IMR-90 (cell line): ENCODE data around the gene RPL10A. TPM values are rescaled to one million over a fixed set of nuclear protein-coding genes. Genes with fewer than 3 reads are reported as not detected.

ENCODE experiments used
- ATAC-seq: fragments of 200-7000 bp; cut with Tn5 transposase; 2 replicates; pipeline ENCODE4 v1.9.1; 2020; ENCODE audit warnings: low read depth, mild to moderate bottlenecking, moderate library complexity
- BruUV-seq: library from RNA; stranded (reverse); fragments of 400-500 nt; replicated peaks from 2 replicates; lab custom pipeline; 2021; lab: Mats Ljungman, UMichigan
- CTCF ChIA-PET: fragments of 300-600 bp; formaldehyde crosslinking; extraction: SDS; loops from one replicate; lab custom pipeline; 2021; ENCODE audit warnings: antibody characterized with exemption; lab: Yijun Ruan, JAX
- POLR2A ChIA-PET: fragments of 300-600 bp; sonication (Branson Sonifier 250); formaldehyde crosslinking; loops from one replicate; lab custom pipeline; 2022; ENCODE audit warnings: antibody characterized with exemption; ENCODE audit not compliant: unreplicated experiment; lab: Charles Lee
- DNase-seq: peaks from one replicate; pipeline ENCODE4 v3.0.0; 2013
- H2AFZ ChIP-seq: replicated peaks from 2 replicates; pipeline ENCODE3; 2013; ENCODE audit warnings: low read length, mild to moderate bottlenecking; ENCODE audit not compliant: poor library complexity
- H2AK5ac ChIP-seq: 2 replicates; pipeline ENCODE4 v1.6.1; 2013; ENCODE audit warnings: low read depth, low read length, inconsistent platforms
- H2AK9ac ChIP-seq: replicated peaks from 2 replicates; pipeline ENCODE3; 2013; ENCODE audit warnings: mild to moderate bottlenecking, low read depth, low read length, moderate library complexity; ENCODE audit not compliant: poor library complexity
- H2BK120ac ChIP-seq: 2 replicates; pipeline ENCODE4 v1.6.1; 2013; ENCODE audit warnings: low read depth, low read length, inconsistent platforms
- H2BK15ac ChIP-seq: 3 replicates; pipeline ENCODE4 v1.6.1; 2013; ENCODE audit warnings: low read depth, low read length, inconsistent platforms
- H2BK20ac ChIP-seq: 2 replicates; pipeline ENCODE4 v1.6.1; 2013; ENCODE audit warnings: low read depth, mild to moderate bottlenecking, inconsistent platforms, low read length, moderate library complexity
- H2BK5ac ChIP-seq: 2 replicates; pipeline ENCODE4 v1.6.1; 2013; ENCODE audit warnings: mild to moderate bottlenecking, low read depth, low read length, inconsistent platforms; ENCODE audit not compliant: poor library complexity, severe bottlenecking
- H3K14ac ChIP-seq: replicated peaks from 2 replicates; pipeline ENCODE4 v1.6.1; 2013; ENCODE audit warnings: low read depth, low read length, inconsistent platforms
- H3K18ac ChIP-seq: 2 replicates; pipeline ENCODE4 v1.6.1; 2013; ENCODE audit warnings: low read depth, low read length, control low read depth
- H3K23ac ChIP-seq: 2 replicates; pipeline ENCODE4 v1.6.1; 2013; ENCODE audit warnings: low read depth, low read length, inconsistent platforms
- H3K27ac ChIP-seq: 2 replicates; pipeline ENCODE4 v1.5.1; 2013; ENCODE audit warnings: mild to moderate bottlenecking, control low read depth, low read length; ENCODE audit not compliant: insufficient read depth
- H3K27me3 ChIP-seq: 2 replicates; pipeline ENCODE4 v1.6.1; 2013; ENCODE audit warnings: low read length; ENCODE audit not compliant: control insufficient read depth, insufficient read depth
- H3K36me3 ChIP-seq: 2 replicates; pipeline ENCODE4 v1.6.1; 2013; ENCODE audit warnings: low read length, mixed read lengths; ENCODE audit not compliant: control insufficient read depth, insufficient read depth
- H3K4ac ChIP-seq: 2 replicates; pipeline ENCODE4 v1.6.1; 2013; ENCODE audit warnings: low read depth, low read length, inconsistent platforms
- H3K4me1 ChIP-seq: 2 replicates; pipeline ENCODE4 v1.6.1; 2013; ENCODE audit warnings: low read length, mixed read lengths; ENCODE audit not compliant: control insufficient read depth, insufficient read depth
- H3K4me2 ChIP-seq: 2 replicates; pipeline ENCODE4 v1.6.1; 2013; ENCODE audit warnings: low read depth, mild to moderate bottlenecking, control low read depth, low read length, moderate library complexity
- H3K4me3 ChIP-seq: 2 replicates; pipeline ENCODE4 v1.5.1; 2013; ENCODE audit warnings: low read depth, mild to moderate bottlenecking, control low read depth, low read length, moderate library complexity; ENCODE audit not compliant: insufficient read depth
- H3K56ac ChIP-seq: 2 replicates; pipeline ENCODE4 v1.6.1; 2013; ENCODE audit warnings: low read length, inconsistent platforms; ENCODE audit not compliant: insufficient read depth; ENCODE audit errors: extremely low read depth
- H3K79me1 ChIP-seq, 2 experiments: 2 replicates each; pipeline ENCODE4 v1.6.1; 2013; ENCODE audit warnings: low read length in 2 of 2, inconsistent platforms in 1 of 2, low read depth in 1 of 2
- H3K9ac ChIP-seq: 2 replicates; pipeline ENCODE4 v1.6.1; 2013; ENCODE audit warnings: low read depth, low read length, control low read depth
- H3K9me1 ChIP-seq: 2 replicates; pipeline ENCODE4 v1.6.1; 2013; ENCODE audit warnings: low read length, inconsistent platforms; ENCODE audit not compliant: insufficient read depth
- H3K9me3 ChIP-seq: 2 replicates; pipeline ENCODE4 v1.6.1; 2013; ENCODE audit warnings: low read length; ENCODE audit not compliant: control insufficient read depth, insufficient read depth
- H4K20me1 ChIP-seq: 2 replicates; pipeline ENCODE4 v1.6.1; 2013; ENCODE audit warnings: low read length, inconsistent platforms; ENCODE audit not compliant: insufficient read depth
- H4K5ac ChIP-seq: 2 replicates; pipeline ENCODE4 v1.6.1; 2013; ENCODE audit warnings: mild to moderate bottlenecking, low read depth, low read length, control low read depth
- H4K8ac ChIP-seq, 2 experiments: 2 replicates each; pipeline ENCODE4 v1.6.1; 2013; ENCODE audit warnings: low read depth in 2 of 2, low read length in 2 of 2, control low read depth in 1 of 2, inconsistent platforms in 1 of 2
- H4K91ac ChIP-seq: 2 replicates; pipeline ENCODE4 v1.6.1; 2013; ENCODE audit warnings: low read depth, low read length, inconsistent platforms; ENCODE audit not compliant: insufficient read depth
- BHLHE40 ChIP-seq: fragments of 150-350 bp; IDR thresholded peaks from 2 replicates; pipeline ENCODE4 v1.6.1; 2016; ENCODE audit warnings: mild to moderate bottlenecking, low read depth, low read length
- CEBPB ChIP-seq: IDR thresholded peaks from 2 replicates; pipeline ENCODE4 v1.6.1; 2012; ENCODE audit warnings: low read depth, low read length, improper control_type of control experiment
- CHD1 ChIP-seq: IDR thresholded peaks from 2 replicates; pipeline ENCODE4 v1.6.1; 2012; ENCODE audit warnings: low read depth, low read length, improper control_type of control experiment
- CTCF ChIP-seq: conservative IDR thresholded peaks from 2 replicates; pipeline ENCODE4 v1.5.1; 2012; ENCODE audit warnings: mild to moderate bottlenecking, low read depth, low read length, improper control_type of control experiment
- ELK1 ChIP-seq: fragments of 150-350 bp; IDR thresholded peaks from 2 replicates; pipeline ENCODE4 v1.6.1; 2016; ENCODE audit warnings: low read depth, mild to moderate bottlenecking, low read length, moderate library complexity, borderline replicate concordance
- FOS ChIP-seq: fragments of 150-350 bp; IDR thresholded peaks from 2 replicates; pipeline ENCODE4 v1.6.1; 2016; ENCODE audit warnings: low read depth, low read length
- MAFK ChIP-seq: IDR thresholded peaks from 2 replicates; pipeline ENCODE4 v1.6.1; 2012; ENCODE audit warnings: low read depth, low read length, improper control_type of control experiment
- MAZ ChIP-seq: IDR thresholded peaks from 2 replicates; pipeline ENCODE4 v1.6.1; 2012; ENCODE audit warnings: low read depth, mild to moderate bottlenecking, low read length, improper control_type of control experiment, moderate library complexity, borderline replicate concordance
- MXI1 ChIP-seq: IDR thresholded peaks from 2 replicates; pipeline ENCODE4 v1.6.1; 2012; ENCODE audit warnings: low read depth, mild to moderate bottlenecking, low read length, moderate library complexity, borderline replicate concordance
- NFE2L2 ChIP-seq: fragments of 150-350 bp; IDR thresholded peaks from 2 replicates; pipeline ENCODE4 v1.6.1; 2016; ENCODE audit warnings: low read depth, mild to moderate bottlenecking, low read length
- POLR2A ChIP-seq: IDR thresholded peaks from 2 replicates; pipeline ENCODE4 v1.6.1; 2012; ENCODE audit warnings: mild to moderate bottlenecking, low read depth, low read length
- RAD21 ChIP-seq: IDR thresholded peaks from 2 replicates; pipeline ENCODE4 v1.6.1; 2012; ENCODE audit warnings: low read length, improper control_type of control experiment
- RCOR1 ChIP-seq: IDR thresholded peaks from 2 replicates; pipeline ENCODE4 v1.6.1; 2012; ENCODE audit warnings: mild to moderate bottlenecking, low read length, improper control_type of control experiment; ENCODE audit not compliant: insufficient replicate concordance
- RFX5 ChIP-seq: IDR thresholded peaks from 2 replicates; pipeline ENCODE4 v1.8.0; 2012; ENCODE audit warnings: low read depth, mild to moderate bottlenecking, low read length, moderate library complexity
- SMC3 ChIP-seq: fragments of 150-350 bp; IDR thresholded peaks from 2 replicates; pipeline ENCODE4 v1.6.1; 2016; ENCODE audit warnings: low read depth, mild to moderate bottlenecking, antibody characterized with exemption, low read length, moderate library complexity
- USF2 ChIP-seq: fragments of 150-350 bp; IDR thresholded peaks from 2 replicates; pipeline ENCODE4 v1.6.1; 2017; ENCODE audit warnings: mild to moderate bottlenecking, antibody characterized with exemption, low read length, low read depth
- WGBS, 2 experiments: methylation state at CpG; one replicate each; pipeline versions ENCODE4 v1.1.5 to v1.1.7; 2013; ENCODE audit warnings: missing lambda C conversion rate in 2 of 2; ENCODE audit not compliant: insufficient read length in 1 of 2; ENCODE audit errors: extremely low coverage in 2 of 2; 5-methylcytosine and 5-hydroxymethylcytosine counted together
- dilution Hi-C: fragments of 300-500 bp; cut with HindIII; formaldehyde crosslinking; loops from one replicate; pipeline ENCODE4 v1.14.3; 2018; ENCODE audit warnings: low sequenced_read_pairs; ENCODE audit not compliant: unreplicated experiment
- in situ Hi-C: fragments of 300-500 bp; cut with MboI; formaldehyde crosslinking; loops from 3 replicates; pipeline ENCODE4 v1.14.3; 2019; ENCODE audit warnings: low sequenced_read_pairs, inconsistent platforms, mixed read lengths
- intact Hi-C: fragments of 100-400 bp; cut with micrococcal nuclease; formaldehyde crosslinking; loops from 2 replicates; pipeline ENCODE4 v1.10.0; 2022
- polyA plus RNA-seq, 3 experiments: library from polyadenylated mRNA; depleted of rRNA; stranded (reverse); fragments of >200 nt; gene quantifications; 2 replicates each; pipeline ENCODE4 v1.2.3, GENCODE V29; 2012; ENCODE audit warnings: low replicate concordance in 1 of 3
- total RNA-seq: library from RNA; depleted of rRNA; stranded (reverse); fragments of >200 nt; gene quantifications from 2 replicates; pipeline ENCODE4 v1.2.3, GENCODE V29; 2012

The RPL10A gene
- total and polyA plus RNA-seq, 2 of the 4 experiments (the other 2 are of a cell fraction), result 2,310 to 3,153 TPM

GRCh38 chr6:35499372-35499771 is 31.2 kb downstream of the RPL10A start:
- Histone ChIP-seq H3K4me2 (no peak overlapping the region), H2BK20ac (no peak overlapping the region), H2BK5ac (no peak overlapping the region), H2AK9ac (no peak overlapping the region), H3K4me3 (no peak overlapping the region), H3K4me1 (peaks cover 18% of the 10 kb centered on the region), H3K9me1 (peaks cover 25% of the 10 kb centered on the region), H2AFZ (no peak overlapping the region), H3K56ac (no peak overlapping the region), H4K8ac (no peak overlapping the region), H2BK120ac (no peak overlapping the region), H3K4ac (peak overlapping the region; percentile 39; the same call in 1 of the 2 replicates), H3K79me1 (peaks cover 3 to 33% of the 10 kb centered on the region in 2 experiments; a peak in 2 of 4 replicates), H3K9ac (no peak overlapping the region), H3K27me3 (0 out of 2 replicates have a peak, but pooled peaks cover 1% of the 10 kb centered on the region), H3K14ac (no peak overlapping the region), H4K20me1 (peaks cover 18% of the 10 kb centered on the region), H2AK5ac (no peak overlapping the region), H4K5ac (no peak overlapping the region), H4K91ac (no peak overlapping the region), H3K36me3 (no peaks in the 10 kb centered on the region), H3K18ac (no peak overlapping the region), H3K9me3 (no peaks in the 10 kb centered on the region), H2BK15ac (no peak overlapping the region), H3K27ac (no peak overlapping the region), H3K23ac (no peak overlapping the region)
- TF ChIP-seq NFE2L2 (no peak), CEBPB (no peak), ELK1 (no peak), CHD1 (no peak), MXI1 (no peak), BHLHE40 (no peak), MAFK (no peak), FOS (no peak), RCOR1 (no peak), RFX5 (no peak), USF2 (no peak), MAZ (no peak), POLR2A (no peak), RAD21 (no peak), SMC3 (no peak), CTCF (no peak)
- WGBS, 2 experiments, result 60% methylated on average over 1 of the region's 4 CpGs; no CpG with 5 or more reads in 1 of the 2 experiments
- ATAC-seq (no peak), DNase-seq (no peak)
- BruUV-seq, result no TSS peak
- dilution Hi-C loops (no loop called here), intact Hi-C loops (no loop called here), in situ Hi-C loops (no loop called here)
- POLR2A ChIA-PET, result no interaction called here
- CTCF ChIA-PET, result no interaction called here
